Effector CD4-positive, alpha-beta T cell (primary cell): ENCODE data around the gene ATP4B.

Experiments
- DNase-seq: peaks from one replicate; pipeline ENCODE4 v3.0.0-alpha.2; 2020

ATP4B gene

DNA sequence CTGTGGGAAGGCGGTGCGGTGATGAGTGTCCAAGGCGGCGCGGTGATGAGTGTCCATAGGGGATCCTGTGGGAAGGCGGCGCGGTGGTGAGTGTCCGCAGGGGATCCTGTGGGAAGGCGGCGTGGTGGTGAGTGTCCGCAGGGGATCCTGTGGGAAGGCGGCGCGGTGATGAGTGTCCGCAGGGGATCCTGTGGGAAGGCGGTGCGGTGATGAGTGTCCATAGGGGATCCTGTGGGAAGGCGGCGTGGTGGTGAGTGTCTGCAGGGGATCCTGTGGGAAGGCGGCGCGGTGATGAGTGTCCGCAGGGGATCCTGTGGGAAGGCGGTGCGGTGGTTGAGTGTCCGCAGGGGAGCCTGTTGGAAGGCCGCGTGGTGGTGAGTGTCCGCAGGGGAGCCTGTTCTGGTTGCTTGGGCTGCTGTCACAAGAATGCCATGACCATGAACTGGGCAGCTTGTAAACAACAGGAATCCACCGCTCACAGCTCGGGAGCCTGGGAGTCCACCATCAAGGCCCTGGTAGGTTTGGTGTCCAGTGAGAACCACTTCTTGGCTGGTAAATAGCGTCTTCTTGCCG is 52.0 kb downstream of the ATP4B start:
- DNase-seq = no peak

GRCh38 chr13:113605461-113605860 is 52.5 kb downstream of the ATP4B start:
- DNase-seq = no peak

DNA sequence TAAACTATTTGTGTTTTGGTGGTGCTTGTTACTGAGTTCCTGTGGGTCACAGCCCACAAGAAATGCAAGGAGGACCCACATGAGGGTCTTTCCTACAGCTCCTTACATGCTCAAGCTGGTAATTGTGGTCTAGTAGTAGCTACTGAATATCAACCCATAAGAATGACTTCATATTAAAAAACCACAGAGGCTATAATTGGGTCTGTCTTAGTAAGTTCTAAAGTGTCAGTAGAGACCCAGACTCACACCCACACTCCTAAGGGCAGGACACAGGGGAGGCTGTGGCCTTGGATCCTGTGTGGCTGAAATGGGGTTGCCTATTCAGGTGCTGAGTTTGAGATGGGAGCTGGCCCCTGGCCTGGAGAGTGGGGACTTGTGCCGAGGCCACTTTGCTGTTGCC is 53.8 kb downstream of the ATP4B start:
- DNase-seq = no peak

- no peak for DNase-seq
Measured at GRCh38 chr13:113603116-113603710, 54.8 kb downstream of the ATP4B start.

DNA sequence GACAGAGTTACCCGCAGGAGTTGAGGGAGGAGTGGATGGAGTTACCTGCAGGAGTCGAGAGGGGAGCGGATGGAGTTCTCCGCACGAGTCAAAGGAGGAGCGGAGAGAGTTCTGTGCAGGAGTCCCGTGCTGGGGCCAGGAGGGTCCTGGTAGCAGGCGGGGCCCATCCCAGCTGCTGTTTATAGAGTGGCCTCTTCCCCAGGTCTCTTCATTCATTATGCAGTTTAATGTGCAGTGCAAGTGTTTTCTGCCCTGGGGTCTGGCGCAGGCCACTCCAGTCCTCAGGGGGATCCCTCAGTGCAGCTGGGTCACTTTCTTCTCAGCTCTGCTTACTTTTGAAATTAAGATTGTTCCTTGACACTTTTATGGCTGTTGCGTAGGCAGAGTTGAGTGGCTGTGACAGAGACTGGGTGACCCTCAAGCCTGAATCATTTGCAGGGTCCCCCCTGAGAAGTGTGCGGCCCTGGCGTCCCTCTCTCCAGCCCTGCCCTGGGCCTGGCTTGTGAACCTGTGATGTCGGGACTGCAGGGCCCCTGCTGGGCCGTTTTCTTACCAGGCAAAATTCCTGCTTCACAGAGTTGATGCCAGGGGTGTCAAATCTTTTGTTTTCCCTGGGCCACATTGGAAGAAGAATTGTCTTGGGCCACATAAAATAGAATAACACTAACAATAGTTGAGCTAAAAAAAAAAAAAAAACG is 55.6 kb downstream of the ATP4B start:
- no peak for DNase-seq

DNA sequence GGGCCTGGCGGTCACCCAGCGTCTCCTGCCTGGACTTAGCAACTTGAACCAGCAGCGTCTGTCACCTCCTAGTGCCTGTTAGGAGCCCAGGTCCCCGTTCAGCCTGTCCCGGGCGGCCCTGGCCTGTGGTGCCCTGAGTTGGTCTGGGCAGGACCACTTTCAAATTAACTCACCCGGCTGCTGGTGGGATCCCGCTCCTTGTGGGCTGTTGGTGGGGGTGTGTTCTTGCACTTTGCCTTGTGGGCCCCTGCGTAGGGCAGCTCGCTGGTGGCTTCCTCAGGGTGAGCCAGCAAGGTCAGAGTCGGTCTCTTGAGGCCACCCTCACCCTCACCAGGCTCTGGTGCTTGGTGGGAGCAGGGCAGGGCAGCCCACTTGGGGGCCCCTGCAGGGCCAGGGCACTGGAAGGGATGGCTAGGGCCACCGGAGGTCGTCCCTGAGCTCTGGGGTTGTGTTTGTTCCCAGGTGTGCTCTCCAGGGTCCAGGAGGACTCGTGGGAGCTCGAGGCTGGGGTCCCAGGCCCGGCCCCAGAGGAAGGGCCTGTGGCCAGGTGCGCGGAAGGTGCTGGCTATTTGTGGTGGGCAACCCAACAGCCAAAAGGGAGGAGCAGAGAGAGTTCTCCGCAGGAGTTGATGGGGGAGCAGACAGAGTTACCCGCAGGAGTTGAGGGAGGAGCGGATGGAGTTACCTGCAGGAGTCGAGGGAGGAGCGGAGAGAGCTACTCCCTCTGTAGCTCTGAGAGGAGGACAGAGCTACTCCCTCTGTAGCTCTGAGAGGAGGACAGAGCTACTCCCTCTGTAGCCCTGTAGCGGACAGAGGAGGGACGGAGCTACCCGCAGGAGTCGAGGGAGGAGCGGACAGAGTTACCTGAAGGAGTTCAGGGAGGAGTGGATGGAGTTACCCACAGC is 56.6 kb downstream of the ATP4B start:
- DNase-seq = no peak

DNA sequence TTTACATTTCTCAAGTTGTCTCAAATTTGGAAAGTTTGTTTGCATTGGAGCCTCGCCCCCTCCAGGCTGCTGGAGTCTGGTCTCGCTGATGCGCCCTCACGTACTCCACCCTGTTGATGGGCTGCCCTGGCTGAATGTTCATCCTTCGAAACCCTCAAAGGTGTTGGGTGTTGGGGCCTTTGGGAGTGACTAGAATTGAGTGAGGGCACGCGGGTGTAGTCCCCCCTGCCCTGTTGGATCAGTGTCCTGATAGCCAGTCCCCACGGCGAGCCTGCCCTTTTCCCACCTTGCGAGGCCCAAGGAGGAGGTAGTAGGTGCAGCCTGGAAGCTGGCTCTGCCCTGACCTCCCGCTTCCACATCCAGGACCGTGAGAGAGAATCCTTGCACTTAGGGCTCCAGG is 58.6 kb downstream of the ATP4B start:
- DNase-seq = no peak
